ENCODE data around the gene SPNS2. TPM values are rescaled to one million over a fixed set of nuclear protein-coding genes. Genes with fewer than 3 reads are reported as not detected.

Gene SPNS2
- total RNA-seq, 1 donor from 2014 or later = 67.0 TPM

DNA sequence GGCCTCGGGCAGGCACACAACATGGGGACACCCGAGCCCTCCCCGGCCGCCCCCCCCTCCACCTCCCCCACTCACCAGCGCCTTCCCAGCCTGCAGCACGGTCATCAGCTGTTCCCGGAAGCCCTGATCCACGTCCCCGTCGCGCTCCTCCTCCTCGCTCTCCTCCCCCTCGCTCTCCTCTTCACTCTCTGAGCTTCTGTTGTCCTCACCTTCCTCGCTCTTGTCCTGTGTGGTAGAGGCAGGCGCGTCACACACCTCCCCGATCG, 46.2 kb downstream of the SPNS2 start:
- H3K27ac ChIP-seq = no peak overlapping the region
- no peaks in the 10 kb centered on the region for H3K27me3 ChIP-seq
- H3K4me3 ChIP-seq = no peak overlapping the region
- no peak for DNase-seq
- no peak for ATAC-seq
- H3K9me3 ChIP-seq = no peaks in the 10 kb centered on the region
- TF ChIP-seq, protein P1, sequence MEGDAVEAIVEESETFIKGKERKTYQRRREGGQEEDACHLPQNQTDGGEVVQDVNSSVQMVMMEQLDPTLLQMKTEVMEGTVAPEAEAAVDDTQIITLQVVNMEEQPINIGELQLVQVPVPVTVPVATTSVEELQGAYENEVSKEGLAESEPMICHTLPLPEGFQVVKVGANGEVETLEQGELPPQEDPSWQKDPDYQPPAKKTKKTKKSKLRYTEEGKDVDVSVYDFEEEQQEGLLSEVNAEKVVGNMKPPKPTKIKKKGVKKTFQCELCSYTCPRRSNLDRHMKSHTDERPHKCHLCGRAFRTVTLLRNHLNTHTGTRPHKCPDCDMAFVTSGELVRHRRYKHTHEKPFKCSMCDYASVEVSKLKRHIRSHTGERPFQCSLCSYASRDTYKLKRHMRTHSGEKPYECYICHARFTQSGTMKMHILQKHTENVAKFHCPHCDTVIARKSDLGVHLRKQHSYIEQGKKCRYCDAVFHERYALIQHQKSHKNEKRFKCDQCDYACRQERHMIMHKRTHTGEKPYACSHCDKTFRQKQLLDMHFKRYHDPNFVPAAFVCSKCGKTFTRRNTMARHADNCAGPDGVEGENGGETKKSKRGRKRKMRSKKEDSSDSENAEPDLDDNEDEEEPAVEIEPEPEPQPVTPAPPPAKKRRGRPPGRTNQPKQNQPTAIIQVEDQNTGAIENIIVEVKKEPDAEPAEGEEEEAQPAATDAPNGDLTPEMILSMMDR (IDR thresholded peaks at IDR 0.05) = no peak
- peaks cover 8% of the 10 kb centered on the region for H3K4me1 ChIP-seq
- intact Hi-C loops (cut with DNase I) = loop anchor here (10.0 kb wide), 1 partner anchor 120 kb away; no protein-coding TSS in a partner anchor
- peaks cover 82% of the 10 kb centered on the region for H3K36me3 ChIP-seq

DNA sequence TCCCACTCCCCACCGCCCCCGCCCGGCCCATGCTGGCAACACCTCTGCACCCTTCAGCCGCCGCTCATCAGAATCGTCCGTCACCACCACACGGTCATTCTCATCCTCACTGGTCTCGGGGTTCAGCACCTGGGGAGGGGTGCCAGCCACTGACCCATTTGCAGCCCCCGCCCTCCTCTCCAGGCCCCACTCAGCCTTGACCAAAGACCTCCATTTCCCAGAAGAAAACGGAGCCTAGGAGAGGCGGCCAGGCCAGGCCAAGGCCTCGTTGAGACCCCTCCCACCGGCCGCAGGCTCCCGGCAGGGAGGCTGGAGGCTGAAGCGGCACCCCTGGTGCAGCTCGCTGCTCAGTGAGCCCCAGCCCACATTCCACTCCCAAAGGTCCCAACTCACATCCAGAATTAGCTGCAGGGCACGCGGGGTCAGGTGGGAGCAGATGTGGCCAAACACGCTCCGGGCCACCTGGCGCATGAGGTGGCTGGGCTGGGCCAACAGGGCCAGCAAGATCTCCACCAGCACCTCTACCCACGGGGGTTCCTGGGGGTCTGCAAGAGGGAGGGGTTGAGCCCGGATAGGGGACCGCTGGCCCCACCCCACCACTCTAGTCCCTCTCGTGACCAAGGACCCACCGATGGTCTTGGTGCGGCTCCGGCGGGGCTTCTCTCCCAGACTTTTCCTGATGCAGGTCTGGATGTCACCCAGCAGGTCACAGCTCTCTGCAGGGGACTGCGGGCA, 46.7 kb downstream of the SPNS2 start:
- Histone ChIP-seq H3K27ac (no peak overlapping the region), H3K27me3 (no peaks in the 10 kb centered on the region), H3K9me3 (no peaks in the 10 kb centered on the region), H3K36me3 (peaks cover 87% of the 10 kb centered on the region), H3K4me3 (no peak overlapping the region), H3K4me1 (peaks cover 8% of the 10 kb centered on the region)
- no peak for ATAC-seq
- intact Hi-C loops (cut with DNase I) = loop anchor here (10.0 kb wide), 1 partner anchor 121 kb away; no protein-coding TSS in a partner anchor
- TF ChIP-seq, protein P1 (IDR thresholded peaks at IDR 0.05) = no peak
- no peak for DNase-seq

DNA sequence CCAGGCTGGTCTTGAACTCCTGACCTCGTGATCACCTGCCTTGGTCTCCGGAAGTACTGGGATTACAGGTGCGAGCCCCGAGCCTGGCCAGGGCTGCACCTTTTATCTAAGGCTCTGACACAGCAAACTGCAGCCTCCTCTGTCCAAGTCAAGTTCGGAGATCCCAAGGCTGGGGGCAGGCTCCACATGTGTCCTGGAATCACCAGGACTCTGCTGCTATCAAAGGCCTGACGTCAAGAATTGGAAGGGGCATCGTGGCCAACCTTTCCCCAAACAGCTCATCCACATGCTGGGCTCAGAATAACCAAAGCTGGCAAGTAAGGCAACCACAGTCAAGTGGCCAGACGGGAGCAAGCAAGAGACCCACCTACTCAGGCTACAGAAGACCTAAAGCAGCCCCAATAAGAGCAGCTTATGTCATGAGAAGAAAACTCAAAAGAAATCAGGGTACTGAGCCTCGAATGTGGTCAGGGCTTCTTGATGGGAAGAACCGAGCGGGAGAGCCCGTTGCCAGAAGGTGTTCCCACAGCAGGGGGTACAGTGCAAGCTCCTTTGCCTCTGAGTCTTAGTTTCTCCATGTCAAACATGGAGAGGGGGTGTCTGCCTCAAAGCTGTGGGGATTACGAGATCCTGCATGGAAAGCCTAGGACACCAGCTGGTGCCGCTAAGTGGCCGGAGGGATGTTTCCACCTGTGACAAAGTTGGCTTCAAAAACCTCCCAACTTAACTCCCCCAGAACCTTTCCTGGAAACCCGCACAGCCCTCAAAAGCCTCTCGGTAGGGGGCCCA, 48.6 kb downstream of the SPNS2 start:
- no peak for DNase-seq
- TF ChIP-seq, protein P1 (IDR thresholded peaks at IDR 0.05) = no peak
- no peaks in the 10 kb centered on the region for H3K9me3 ChIP-seq
- H3K4me3 ChIP-seq = no peak overlapping the region
- H3K4me1 ChIP-seq = no peaks in the 10 kb centered on the region
- peaks cover 93% of the 10 kb centered on the region for H3K36me3 ChIP-seq
- no peak overlapping the region for H3K27ac ChIP-seq
- intact Hi-C loops (cut with DNase I) = loop anchor here (10.0 kb wide), 1 partner anchor 123 kb away; no protein-coding TSS in a partner anchor
- no peaks in the 10 kb centered on the region for H3K27me3 ChIP-seq
- no peak for ATAC-seq

DNA sequence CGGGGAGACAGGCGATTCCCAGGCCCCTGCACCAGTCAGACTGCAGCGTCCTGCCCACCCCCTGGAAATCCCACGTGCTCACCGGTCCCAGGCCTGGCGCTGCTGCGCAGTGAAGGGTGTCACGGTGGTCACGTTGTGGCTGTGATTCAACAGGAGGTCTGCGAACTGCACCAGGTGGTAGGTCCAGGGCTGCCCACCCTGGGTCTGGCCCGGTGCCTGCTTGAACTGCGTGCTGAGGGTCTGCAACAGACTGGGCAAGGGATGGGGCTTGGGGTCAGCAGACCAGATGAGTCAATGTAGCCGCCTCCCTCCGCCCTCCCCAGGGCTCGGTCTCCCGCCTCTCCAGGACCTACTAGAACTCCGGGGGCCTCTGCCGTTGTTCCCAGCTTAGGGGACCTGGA, 49.4 kb downstream of the SPNS2 start:
- Histone ChIP-seq H3K27me3 (no peaks in the 10 kb centered on the region), H3K4me3 (no peak overlapping the region), H3K27ac (no peak overlapping the region), H3K9me3 (no peaks in the 10 kb centered on the region), H3K36me3 (peaks cover 93% of the 10 kb centered on the region), H3K4me1 (no peaks in the 10 kb centered on the region)
- intact Hi-C loops (cut with DNase I) = loop anchor here (10.0 kb wide), 1 partner anchor 123 kb away; no protein-coding TSS in a partner anchor
- TF ChIP-seq, protein P1 (IDR thresholded peaks at IDR 0.05) = no peak
- ATAC-seq (no peak), DNase-seq (no peak)

- intact Hi-C loops (cut with DNase I) = loop anchor here (10.0 kb wide), 1 partner anchor 124 kb away; no protein-coding TSS in a partner anchor
- peaks cover 93% of the 10 kb centered on the region for H3K36me3 ChIP-seq
- no peak overlapping the region for H3K27ac ChIP-seq
- TF ChIP-seq, protein P1 (IDR thresholded peaks at IDR 0.05) = no peak
- ATAC-seq (no peak), DNase-seq (no peak)
- no peak overlapping the region for H3K4me3 ChIP-seq
- H3K9me3 ChIP-seq = no peaks in the 10 kb centered on the region
- peaks cover 3% of the 10 kb centered on the region for H3K4me1 ChIP-seq
- H3K27me3 ChIP-seq = no peaks in the 10 kb centered on the region
Measured at GRCh38 chr17:4548721-4549531, 50.2 kb downstream of the SPNS2 start.
